CD4-positive, alpha-beta T cell treated with Interleukin-2 at 100 ng/mL for 4 hours (primary cell): Measurements from ENCODE around the gene ATP8B4.
A peak's percentile ranks its signal among the peaks of the same experiment; 100 is the strongest.
"Not testable (repeated sequence)": the region's sequence is repeated elsewhere in the genome, so short reads cannot be mapped to it uniquely, and the experiment has no call there.

ENCODE experiments used
- DNase-seq: peaks from one replicate; pipeline ENCODE4 v3.0.0-alpha.2; 2020; ENCODE audit warnings: low spot score

ATP8B4 gene

GRCh38 chr15:50009634-50010033 is 109.4 kb downstream of the ATP8B4 start:
- DNase-seq = no peak

GRCh38 chr15:50003786-50004334 is 115.2 kb downstream of the ATP8B4 start:
- DNase-seq = peak; percentile 71

GRCh38 chr15:49991587-49991986 is 127.4 kb downstream of the ATP8B4 start:
- no peak for DNase-seq

- DNase-seq = no peak
Observed at GRCh38 chr15:49990835-49991545, 128.0 kb downstream of the ATP8B4 start.

- no peak for DNase-seq
Observed at GRCh38 chr15:49989498-49989897, 129.5 kb downstream of the ATP8B4 start.

- DNase-seq = no peak
Observed at GRCh38 chr15:49988766-49989165, 130.3 kb downstream of the ATP8B4 start.

GRCh38 chr15:49987896-49988295 is 131.1 kb downstream of the ATP8B4 start:
- DNase-seq = no peak

GRCh38 chr15:49987198-49987785 is 131.7 kb downstream of the ATP8B4 start:
- DNase-seq = no peak

GRCh38 chr15:49986326-49986725 is 132.7 kb downstream of the ATP8B4 start:
- no peak for DNase-seq

GRCh38 chr15:49985463-49985862 is 133.6 kb downstream of the ATP8B4 start:
- DNase-seq = no peak

- no peak for DNase-seq
Observed at GRCh38 chr15:49984436-49984835, 134.6 kb downstream of the ATP8B4 start.

GRCh38 chr15:49982584-49982983 is 136.4 kb downstream of the ATP8B4 start:
- no peak for DNase-seq

- no peak for DNase-seq
Observed at GRCh38 chr15:49979705-49980382, 139.2 kb downstream of the ATP8B4 start.

- DNase-seq = no peak
Observed at GRCh38 chr15:49978121-49978520, 140.9 kb downstream of the ATP8B4 start.

GRCh38 chr15:49977306-49977705 is 141.7 kb downstream of the ATP8B4 start:
- no peak for DNase-seq

GRCh38 chr15:49964551-49964950 is 154.5 kb downstream of the ATP8B4 start:
- DNase-seq = no peak

- no peak for DNase-seq
Observed at GRCh38 chr15:49964061-49964460, 155.0 kb downstream of the ATP8B4 start.

GRCh38 chr15:49963033-49963772 is 155.8 kb downstream of the ATP8B4 start:
- DNase-seq = not testable (repeated sequence)

GRCh38 chr15:49962044-49962602 is 156.9 kb downstream of the ATP8B4 start:
- DNase-seq = no peak

- DNase-seq = no peak
Observed at GRCh38 chr15:49953421-49953820, 165.6 kb downstream of the ATP8B4 start.

GRCh38 chr15:49946681-49947080 is 172.4 kb downstream of the ATP8B4 start:
- no peak for DNase-seq

- DNase-seq = no peak
Observed at GRCh38 chr15:49934487-49934886, 184.5 kb downstream of the ATP8B4 start.
